ENCODE measurements around the gene MYO1B.

GRCh38 chr2:191250986-191251385 lies 5.8 kb downstream of the MYO1B start:
- no peak for TF ChIP-seq POLR2A (IDR thresholded peaks at IDR 0.05; ENCODE audit: low read depth, low read length)
- TF ChIP-seq POLR2AphosphoS5 (IDR thresholded peaks at IDR 0.05; ENCODE audit: low read depth, low read length) = no peak
- no peak for TF ChIP-seq TAF1 (IDR thresholded peaks at IDR 0.05; ENCODE audit: low read depth, low read length)
